Gastroesophageal sphincter (tissue), 4 donors: ENCODE results near the gene COL18A1. TPM values are rescaled to one million over a fixed set of nuclear protein-coding genes. Genes with fewer than 3 reads are reported as not detected.

Source experiments
- ATAC-seq: fragments of 150-250 bp; one replicate; pipeline ENCODE4 v1.9.1; 2016; ENCODE audit warnings: mild to moderate bottlenecking, moderate library complexity
- H3K27ac ChIP-seq, 4 donors: fragments of 200-600 bp; sonication (generic) in 3 of 4; 1 replicate in 3 of 4; 2 replicates in 1 of 4; pipeline ENCODE4 v1.5.1; 2016 to 2019
- H3K27me3 ChIP-seq: fragments of 200-600 bp; sonication (generic); one replicate; pipeline ENCODE4 v1.5.1; 2019
- H3K36me3 ChIP-seq, 2 donors: fragments of 200-600 bp; sonication (generic); one replicate each; pipeline ENCODE4 v1.5.1; 2019; ENCODE audit warnings: control low read depth in 1 of 2
- H3K4me1 ChIP-seq, 3 donors: fragments of 200-600 bp; sonication (generic); 1 replicate in 2 of 3; 2 replicates in 1 of 3; pipeline ENCODE4 v1.5.1; 2016 to 2019; ENCODE audit warnings: control low read depth in 2 of 3
- H3K4me3 ChIP-seq, 2 donors: fragments of 200-600 bp; sonication (generic); one replicate each; pipeline ENCODE4 v1.5.1; 2019; ENCODE audit warnings: mild to moderate bottlenecking in 1 of 2, moderate library complexity in 1 of 2
- H3K9me3 ChIP-seq, 3 donors: fragments of 200-600 bp; sonication (generic); one replicate each; pipeline ENCODE4 v1.5.1; 2017 to 2019; ENCODE audit warnings: control low read depth in 2 of 3
- EP300 ChIP-seq: sonication (generic); formaldehyde crosslinking; IDR thresholded peaks from one replicate; pipeline ENCODE4 v1.6.1; 2017; ENCODE audit warnings: antibody characterized with exemption, mild to moderate bottlenecking
- POLR2A ChIP-seq, 2 donors: fragments of 450-650 bp; IDR thresholded peaks; one replicate each; pipeline ENCODE4 v1.6.1; 2017; ENCODE audit warnings: antibody characterized with exemption in 2 of 2, mild to moderate bottlenecking in 2 of 2, moderate library complexity in 1 of 2
- POLR2AphosphoS5 ChIP-seq: sonication (generic); formaldehyde crosslinking; IDR thresholded peaks from one replicate; pipeline ENCODE4 v1.6.1; 2017; ENCODE audit warnings: antibody characterized with exemption
- WGBS, 2 donors: methylation state at CpG; one replicate each; pipeline ENCODE4 v1.1.5; 2018; ENCODE audit warnings: low coverage in 1 of 2; 5-methylcytosine and 5-hydroxymethylcytosine counted together
- total RNA-seq, 4 donors: library from RNA; depleted of rRNA; stranded (reverse); fragments of >200 nt; gene quantifications; one replicate each; pipeline ENCODE4 v1.1.0, GENCODE V29; 2016
- TF ChIP-seq, protein P1 (sequence below), 4 experiments: fragments of 200-600 bp in 2 of 4; fragments of 450-650 bp in 2 of 4; sonication (generic) in 1 of 4; IDR thresholded peaks; one replicate each; pipeline ENCODE4 v1.5.1; 2017 to 2019; ENCODE audit warnings: antibody characterized with exemption in 4 of 4, mild to moderate bottlenecking in 2 of 4, moderate library complexity in 2 of 4

The COL18A1 gene
- total RNA-seq, 4 donors from 2014 or later = 69.3 to 116 (median 78.4) TPM

DNA sequence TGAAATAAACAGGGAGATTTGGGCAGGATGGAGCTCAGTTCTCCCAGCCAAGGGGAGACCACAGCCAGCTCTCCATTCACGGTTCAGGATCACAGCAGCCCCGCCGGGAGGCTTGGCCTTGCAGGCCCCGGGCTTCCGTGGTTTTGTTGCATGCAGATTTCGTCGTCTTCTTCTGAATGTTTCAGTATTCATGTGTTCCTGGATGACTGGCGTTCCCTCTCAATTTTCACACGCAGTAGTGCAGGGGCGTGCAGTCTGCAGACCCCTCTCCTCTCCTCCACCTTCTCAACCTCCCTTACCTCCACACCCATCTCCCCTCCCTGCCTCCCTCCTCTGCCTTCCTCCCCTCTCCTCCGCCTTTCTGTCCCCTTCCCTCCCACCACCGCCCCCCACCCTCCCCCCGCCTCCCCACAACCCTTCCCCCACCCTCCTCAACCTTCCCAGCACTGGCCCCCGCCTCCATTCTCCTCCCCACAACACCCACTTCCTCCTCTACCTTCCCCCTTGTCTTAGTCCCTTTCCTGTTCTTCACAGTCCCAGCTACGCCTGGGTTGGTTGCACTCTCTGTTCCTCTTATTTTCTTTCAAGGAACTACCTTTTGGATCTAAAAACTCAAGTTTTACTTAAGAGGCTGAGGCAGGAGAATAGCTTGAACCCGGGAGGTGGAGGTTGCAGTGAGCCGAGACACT is 145.7 kb downstream of the COL18A1 start:
- Histone ChIP-seq H3K36me3 (no peaks in the 10 kb centered on the region), H3K27me3 (peaks cover 14% of the 10 kb centered on the region), H3K4me1 (peaks cover 0 to 4% (median 0%) of the 10 kb centered on the region in 3 donors), H3K9me3 (no peaks in the 10 kb centered on the region), H3K27ac (peak overlapping the region in 1 of 4 donors; percentile 7), H3K4me3 (no peak overlapping the region)
- ATAC-seq = no peak
- 33 to 61% methylated on average over 8 to 14 of the region's 17 CpGs for WGBS, 2 donors
- TF ChIP-seq, protein P1, sequence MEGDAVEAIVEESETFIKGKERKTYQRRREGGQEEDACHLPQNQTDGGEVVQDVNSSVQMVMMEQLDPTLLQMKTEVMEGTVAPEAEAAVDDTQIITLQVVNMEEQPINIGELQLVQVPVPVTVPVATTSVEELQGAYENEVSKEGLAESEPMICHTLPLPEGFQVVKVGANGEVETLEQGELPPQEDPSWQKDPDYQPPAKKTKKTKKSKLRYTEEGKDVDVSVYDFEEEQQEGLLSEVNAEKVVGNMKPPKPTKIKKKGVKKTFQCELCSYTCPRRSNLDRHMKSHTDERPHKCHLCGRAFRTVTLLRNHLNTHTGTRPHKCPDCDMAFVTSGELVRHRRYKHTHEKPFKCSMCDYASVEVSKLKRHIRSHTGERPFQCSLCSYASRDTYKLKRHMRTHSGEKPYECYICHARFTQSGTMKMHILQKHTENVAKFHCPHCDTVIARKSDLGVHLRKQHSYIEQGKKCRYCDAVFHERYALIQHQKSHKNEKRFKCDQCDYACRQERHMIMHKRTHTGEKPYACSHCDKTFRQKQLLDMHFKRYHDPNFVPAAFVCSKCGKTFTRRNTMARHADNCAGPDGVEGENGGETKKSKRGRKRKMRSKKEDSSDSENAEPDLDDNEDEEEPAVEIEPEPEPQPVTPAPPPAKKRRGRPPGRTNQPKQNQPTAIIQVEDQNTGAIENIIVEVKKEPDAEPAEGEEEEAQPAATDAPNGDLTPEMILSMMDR (IDR thresholded peaks at IDR 0.05) = no peak
- TF ChIP-seq POLR2AphosphoS5 (no peak), POLR2A (IDR thresholded peaks at IDR 0.05) (no peak), EP300 (no peak)

DNA sequence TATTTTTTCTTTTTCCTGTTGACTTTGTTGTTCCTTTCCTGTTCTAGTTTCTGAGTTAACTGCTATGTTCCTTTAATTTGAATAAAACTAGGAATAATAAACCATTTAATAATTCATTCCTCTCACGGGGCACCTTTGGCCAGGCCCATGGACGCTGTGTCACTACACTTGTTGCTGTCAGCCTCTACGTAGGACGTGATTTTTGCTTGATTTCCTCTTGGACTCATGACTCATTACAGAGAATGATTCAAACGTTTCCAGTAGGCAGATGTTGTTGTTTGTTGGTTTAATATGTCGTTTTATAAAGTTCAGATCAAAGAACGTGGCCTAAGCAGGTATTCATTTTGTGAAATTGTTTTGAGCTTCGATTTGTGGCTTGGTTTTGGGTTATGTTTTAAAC is 146.4 kb downstream of the COL18A1 start:
- WGBS, 2 donors = 55% methylated on average over 8 of the region's 8 CpGs
- H3K27ac ChIP-seq = peak overlapping the region in 1 of 4 donors; percentile 7
- H3K4me3 ChIP-seq = no peak overlapping the region
- peaks cover 15% of the 10 kb centered on the region for H3K27me3 ChIP-seq
- H3K9me3 ChIP-seq = no peaks in the 10 kb centered on the region
- TF ChIP-seq POLR2AphosphoS5 (no peak), POLR2A (IDR thresholded peaks at IDR 0.05) (no peak), EP300 (no peak)
- TF ChIP-seq, protein P1 (IDR thresholded peaks at IDR 0.05) = no peak
- peaks cover 0 to 11% (median 0%) of the 10 kb centered on the region in 3 donors for H3K4me1 ChIP-seq
- no peaks in the 10 kb centered on the region for H3K36me3 ChIP-seq
- no peak for ATAC-seq

DNA sequence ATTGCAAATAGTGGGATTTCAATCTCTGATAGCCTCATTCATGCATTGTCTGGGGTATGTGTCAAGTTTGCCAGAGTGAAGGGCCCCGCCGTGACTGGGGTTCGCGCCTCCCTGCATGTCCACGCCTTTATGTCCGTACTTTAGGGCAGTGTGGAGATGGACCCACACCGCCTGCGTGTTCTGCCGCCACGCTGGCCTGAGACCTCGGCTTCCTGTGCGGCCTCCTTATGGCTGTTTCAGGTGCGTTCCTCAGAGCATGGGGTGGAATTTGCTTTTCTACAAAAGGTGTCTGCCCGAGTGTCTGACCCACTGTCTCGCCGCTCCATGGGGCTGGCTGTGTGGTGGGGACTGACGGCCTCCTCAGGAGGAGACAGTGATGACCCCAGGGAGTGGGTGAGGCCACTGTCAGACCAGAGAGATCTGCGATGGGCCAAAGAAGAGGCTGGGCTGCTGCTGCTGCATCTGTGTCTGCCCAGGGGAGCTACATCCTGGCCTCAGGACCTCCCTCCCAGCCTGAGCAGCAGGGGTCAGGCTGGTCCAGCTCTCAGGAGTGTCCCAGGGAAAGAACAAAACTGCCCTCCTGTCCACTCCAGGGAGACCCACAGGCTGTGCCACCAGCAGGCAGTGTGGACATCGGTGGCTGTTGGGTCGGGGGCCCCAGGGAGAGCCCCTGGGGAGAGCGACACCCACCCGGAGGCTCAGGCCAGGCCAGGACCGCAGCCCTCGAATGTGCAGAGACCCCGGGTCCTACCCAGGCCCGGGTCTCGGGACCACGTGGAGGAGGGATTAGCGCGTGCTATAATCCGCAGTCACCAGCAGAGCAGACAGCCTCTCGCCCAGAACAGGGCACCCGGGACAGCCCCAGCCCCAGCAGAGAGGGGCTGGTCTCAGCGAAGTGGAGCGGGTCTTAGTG is 147.1 kb downstream of the COL18A1 start:
- Histone ChIP-seq H3K27ac (no peak overlapping the region), H3K4me1 (peaks cover 0 to 12% (median 0%) of the 10 kb centered on the region in 3 donors), H3K27me3 (peaks cover 15% of the 10 kb centered on the region), H3K9me3 (no peaks in the 10 kb centered on the region), H3K4me3 (no peak overlapping the region), H3K36me3 (no peaks in the 10 kb centered on the region)
- 90 to 95% methylated on average over 10 to 12 of the region's 35 CpGs for WGBS, 2 donors
- ATAC-seq = no peak
- TF ChIP-seq POLR2A (IDR thresholded peaks at IDR 0.05) (no peak), POLR2AphosphoS5 (no peak), EP300 (no peak)
- TF ChIP-seq, protein P1 (IDR thresholded peaks at IDR 0.05) = no peak

DNA sequence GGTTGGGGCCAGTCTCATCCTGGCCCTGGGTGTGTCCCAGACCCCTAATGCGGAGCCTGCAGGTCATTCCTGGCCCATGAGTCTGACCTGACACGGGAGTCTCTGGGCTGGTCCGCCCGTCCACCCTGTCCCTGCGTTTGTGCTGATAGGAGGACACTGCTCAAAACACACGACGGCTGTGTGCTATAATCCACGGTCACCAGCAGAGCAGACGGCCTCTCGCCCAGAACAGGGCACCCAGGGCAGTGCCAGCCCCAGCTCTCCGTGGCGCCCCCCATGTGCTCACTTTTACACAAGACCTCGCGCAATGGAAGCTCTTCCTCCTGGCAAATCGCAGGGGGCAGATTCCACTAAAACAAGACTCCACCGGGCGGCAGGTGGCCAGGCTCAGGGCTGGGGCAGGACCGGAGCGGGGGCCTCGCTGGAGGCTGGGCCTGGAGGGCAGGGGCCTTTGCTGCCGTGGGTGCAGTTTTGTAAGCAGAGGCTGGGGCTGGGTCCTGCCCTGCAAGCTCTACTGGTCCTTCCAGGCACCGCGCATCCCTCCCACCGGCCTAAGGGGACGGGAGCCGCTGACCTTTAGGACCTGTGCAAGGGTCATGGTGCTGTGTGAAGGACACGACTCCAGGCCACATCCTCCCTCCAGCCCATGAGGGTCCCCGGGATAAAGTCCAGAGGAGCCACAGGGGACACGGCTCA is 147.9 kb downstream of the COL18A1 start:
- Histone ChIP-seq H3K4me3 (no peak overlapping the region), H3K27ac (no peak overlapping the region), H3K4me1 (peaks cover 0 to 12% (median 0%) of the 10 kb centered on the region in 3 donors), H3K9me3 (no peaks in the 10 kb centered on the region), H3K36me3 (no peaks in the 10 kb centered on the region), H3K27me3 (peaks cover 15% of the 10 kb centered on the region)
- ATAC-seq = no peak
- TF ChIP-seq EP300 (no peak), POLR2A (IDR thresholded peaks at IDR 0.05) (no peak), POLR2AphosphoS5 (no peak)
- TF ChIP-seq, protein P1 (IDR thresholded peaks at IDR 0.05) = no peak
- 86 to 100% methylated on average over 1 of the region's 29 CpGs for WGBS, 2 donors
